Pons (tissue), 1 donor: Measurements from ENCODE around the gene PHLDB1.
A peak's percentile ranks its signal among the peaks of the same experiment; 100 is the strongest.
"Not testable (repeated sequence)": the region's sequence is repeated elsewhere in the genome, so short reads cannot be mapped to it uniquely, and the experiment has no call there.

Source experiments
- DNase-seq: peaks from one replicate; pipeline ENCODE4 v3.0.0-alpha.2; 2016; ENCODE audit warnings: low spot score

PHLDB1 gene

DNA sequence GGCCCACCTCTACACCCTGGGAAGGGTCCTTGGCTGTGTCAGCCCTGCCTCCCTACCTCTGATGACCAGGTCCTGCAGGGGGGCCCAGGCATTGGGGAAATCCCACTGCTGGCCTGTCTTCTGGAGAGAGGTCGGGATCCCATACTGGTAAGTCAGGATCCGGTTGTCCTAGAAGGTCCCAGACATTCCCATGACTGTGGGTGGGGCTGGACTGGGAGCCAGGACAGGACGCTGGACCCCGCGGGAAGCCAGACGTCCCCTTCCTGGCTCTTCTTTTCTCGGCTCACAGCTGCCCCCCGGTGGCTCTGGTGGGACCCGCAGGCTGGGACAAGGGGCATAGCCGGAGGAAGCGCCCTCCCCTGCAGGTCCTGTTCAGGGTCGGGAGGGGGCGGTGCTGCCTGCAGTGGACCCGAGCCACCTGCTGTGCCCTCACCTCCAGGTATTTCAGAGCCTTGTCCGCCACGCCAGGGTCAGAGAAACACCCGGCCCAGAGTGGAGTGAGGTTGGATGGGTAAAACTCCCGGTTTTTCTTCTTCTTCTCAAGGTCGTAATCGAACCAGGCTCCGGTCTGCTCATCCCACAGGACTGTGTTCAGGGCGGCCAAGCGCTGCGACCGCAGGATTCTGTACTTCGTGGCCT is 52.0 kb downstream of the PHLDB1 start:
- peak; percentile 81 for DNase-seq

DNA sequence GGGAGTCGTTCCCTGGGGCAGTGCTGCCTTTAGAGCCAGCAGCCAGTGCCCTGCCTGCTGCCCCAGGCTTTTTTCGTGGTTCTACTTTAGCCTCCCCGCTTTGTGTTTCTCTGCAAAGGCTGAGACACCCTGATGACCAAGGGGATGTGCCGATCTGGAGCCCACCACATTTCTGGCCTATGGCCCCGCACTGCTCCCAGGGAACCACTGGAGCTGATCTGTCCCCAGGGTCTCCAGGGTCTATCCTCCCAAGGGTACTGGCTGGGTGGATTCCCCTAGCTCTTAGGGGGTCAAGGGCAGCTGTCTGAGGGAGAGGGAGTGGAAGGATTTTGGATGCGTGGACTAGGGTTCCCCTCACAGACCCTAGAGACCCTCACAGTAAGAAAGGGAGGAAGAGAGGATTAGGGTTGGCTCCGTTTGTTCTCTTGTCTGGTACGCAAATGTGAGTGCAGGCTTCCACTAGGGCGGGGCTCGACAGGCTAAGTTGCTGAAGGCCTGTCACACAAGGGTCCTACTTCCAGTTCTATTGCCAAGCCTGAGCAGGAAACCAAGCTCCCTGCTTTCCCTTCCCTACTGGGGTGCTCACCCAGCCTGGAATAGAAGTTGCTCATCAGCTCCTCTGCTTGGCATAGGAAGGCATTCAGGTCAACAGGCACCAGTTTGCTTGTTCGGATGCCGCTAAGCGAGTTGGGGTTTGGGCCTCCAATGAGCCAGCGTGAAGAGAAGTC is 52.7 kb downstream of the PHLDB1 start:
- DNase-seq = no peak

DNA sequence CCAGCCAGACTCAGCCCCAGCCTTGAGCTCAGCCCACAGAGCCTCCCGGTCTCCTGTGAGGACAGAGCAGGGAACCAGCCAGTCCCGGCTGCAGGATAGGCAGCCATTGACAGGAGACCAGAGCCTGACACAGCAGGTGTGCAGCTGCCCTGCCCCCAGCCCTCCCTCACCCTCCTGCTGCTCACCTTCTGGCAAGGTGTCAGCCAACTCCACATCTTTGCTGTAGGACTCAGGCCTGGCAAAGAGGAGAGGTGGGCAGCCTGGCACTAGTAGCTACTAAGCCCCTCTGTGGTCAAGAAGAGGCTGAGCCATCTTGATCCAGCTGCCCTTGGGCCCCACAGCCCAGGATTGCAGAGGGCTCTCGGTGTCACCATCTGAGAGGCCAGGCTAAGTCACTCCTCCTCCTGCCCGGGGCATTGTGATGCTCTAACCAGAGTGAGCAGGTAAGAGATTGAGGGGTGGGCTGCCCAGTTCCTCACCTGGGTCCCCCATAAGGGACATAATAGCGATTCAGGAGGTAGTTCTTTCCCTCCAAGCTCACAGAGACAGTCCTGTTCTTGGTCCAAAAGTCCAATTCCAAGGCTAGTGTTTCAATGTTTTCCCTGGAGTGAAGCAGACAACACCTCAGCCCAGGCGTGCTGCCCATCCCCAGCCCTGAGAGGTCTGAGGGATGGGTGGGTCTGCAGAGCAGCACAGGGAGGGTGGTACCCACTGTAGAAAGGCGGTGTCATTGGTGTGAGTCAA is 53.4 kb downstream of the PHLDB1 start:
- DNase-seq = no peak

DNA sequence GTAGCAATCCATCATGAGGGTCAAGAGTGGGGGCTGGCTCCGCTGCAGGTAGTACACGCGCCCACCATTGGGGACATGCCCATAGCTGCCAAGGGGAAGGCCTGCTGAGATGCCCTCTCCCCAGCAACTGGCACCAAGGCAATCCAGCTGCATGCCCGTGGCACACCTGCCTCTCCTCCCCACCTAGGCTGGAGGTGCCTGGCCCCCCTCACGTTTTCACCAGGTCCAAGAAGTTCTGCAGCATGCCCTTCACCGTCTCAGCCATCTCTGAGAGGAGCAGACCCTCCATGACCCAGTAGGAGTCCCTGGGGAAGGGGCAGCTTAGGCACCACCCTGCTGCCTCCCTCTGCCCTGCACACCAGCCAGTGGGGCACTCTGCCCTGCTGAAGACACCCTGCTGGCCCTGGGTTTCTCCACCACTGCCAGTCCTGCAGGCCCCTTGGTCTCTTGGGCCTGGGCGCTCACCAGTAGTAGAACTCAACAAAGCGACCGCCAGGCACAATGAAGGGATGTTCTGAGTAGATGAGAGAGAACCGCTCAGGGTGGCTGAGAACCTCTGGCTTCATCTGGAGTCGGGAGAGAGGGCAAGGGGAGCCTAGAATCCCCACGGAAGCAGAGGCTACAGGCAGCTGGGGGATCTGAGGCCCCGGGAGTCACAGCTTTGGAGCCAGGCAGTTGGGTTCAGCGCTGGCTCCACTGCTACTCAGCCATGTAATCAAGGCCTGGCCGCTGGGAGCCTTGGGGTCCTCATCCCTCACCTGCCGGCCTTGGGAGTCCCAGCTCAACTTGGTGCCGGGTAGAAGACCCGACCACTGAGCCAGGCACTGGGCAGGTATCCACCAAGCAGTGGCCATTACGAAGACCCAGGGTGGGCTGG is 54.2 kb downstream of the PHLDB1 start:
- DNase-seq = no peak

DNA sequence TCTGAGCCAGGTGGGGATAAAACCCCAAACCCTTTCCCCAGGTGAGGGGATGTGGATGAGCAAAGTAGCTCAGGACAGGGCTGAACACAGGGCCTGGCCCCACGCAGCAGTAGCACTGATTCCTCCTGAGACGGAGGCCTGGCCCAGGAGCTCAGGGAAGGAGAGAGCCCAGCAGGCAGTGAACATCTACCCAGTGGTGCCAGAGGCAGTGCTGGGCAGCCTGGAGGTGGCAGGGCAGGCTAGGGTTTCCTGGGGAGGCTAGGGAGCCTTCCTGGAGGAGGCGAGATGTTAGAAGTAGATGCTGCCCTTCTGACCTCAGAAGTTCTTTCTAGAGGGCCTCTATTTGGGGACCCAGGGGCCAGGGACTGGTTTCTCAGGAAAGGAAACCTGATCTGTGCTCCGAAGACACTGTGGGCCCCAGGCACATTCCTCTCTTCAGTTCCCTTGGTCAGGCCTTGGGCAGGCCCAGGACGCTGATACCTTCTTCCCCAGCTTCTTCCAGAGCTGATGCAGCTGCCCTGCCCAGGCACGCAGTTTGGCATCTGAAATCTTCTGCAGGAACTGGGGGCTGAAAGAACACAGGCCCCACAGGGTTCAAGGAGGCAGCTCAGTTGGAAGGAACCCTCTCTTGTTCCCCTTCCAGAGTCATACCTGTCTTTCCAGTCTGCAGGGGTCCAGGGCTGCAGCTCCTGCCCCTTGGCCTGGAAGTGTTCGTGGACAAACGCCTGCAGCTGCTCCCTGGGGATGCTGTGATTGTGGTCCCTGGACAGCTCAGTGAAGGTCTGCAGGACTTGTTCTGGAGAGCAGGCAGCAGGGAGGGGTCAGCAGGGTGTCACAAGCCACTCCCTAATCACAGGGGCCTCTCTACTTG is 55.2 kb downstream of the PHLDB1 start:
- DNase-seq = no peak

DNA sequence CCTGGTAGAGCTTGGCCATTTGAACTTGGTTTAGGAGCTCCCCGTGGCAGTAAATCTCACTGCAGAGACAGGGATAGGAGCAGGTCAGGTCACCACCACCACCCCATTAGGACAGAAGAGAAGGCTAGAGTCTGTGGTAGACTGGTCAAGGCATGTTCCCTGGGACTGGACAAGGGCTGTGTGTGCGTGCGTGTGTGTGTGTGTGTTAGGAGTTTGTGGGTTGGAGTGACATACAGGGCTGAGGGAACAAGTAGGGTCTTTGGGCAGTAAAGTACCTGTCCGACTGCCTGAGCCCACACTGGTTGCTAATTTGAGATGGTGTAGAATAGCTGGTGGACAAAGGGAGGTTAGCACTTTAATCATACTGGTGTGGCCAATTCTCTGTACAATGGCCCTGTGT is 56.0 kb downstream of the PHLDB1 start:
- no peak for DNase-seq

DNA sequence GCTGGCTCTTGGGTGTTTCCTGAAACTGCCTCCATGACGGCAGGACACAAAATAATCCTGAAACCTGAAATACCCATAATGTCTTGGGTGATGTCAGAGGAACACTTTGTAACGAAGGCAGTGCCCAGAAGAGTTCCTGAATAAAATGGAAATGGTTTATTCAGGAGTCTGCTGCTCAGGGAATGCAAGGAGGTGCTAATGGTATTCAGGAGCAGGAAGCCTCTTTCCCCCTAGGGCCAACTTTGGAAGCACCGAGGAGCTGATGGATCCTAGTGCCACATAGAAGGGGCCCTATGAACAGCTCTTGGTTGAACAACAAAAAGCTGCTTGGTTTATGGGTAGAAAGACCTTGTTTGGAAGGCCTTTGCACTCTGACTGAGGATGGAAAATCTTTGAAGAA is 56.5 kb downstream of the PHLDB1 start:
- no peak for DNase-seq

DNA sequence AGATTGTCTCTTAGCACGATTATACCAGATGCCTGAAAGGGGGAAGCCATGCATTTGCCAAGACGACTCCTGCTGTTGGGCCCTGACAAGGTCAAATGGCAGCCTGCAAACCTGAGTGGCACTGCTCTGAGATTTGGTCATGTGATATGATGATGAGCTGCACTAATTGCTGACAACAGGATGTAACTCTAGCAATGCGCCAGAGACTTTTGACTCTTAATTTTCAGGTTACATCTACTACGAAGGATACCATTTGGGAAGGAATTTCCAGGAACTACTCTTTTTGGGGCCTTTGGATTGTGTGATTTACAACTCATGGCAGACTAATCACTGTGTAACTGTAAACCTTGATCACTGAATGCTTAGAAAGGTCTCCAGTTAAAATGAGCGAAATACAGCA is 59.0 kb downstream of the PHLDB1 start:
- no peak for DNase-seq

DNA sequence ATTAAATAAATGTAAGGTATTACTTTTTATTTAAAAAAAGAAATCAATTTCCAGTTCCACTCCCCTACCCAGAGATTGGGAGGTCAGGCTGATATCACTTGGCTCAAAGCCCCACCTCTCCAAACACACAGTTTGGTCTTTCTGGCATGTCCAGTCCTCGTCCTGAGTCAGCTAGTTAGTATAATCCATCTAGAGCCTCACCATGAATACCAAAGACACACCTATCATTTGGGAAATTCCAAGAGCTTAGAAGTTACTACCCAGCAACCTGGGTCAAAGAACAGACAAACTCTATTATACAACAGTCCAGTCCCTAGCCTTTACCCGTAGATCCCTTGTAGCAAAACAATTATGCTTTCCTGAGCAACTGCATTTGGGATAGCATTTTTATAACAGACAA is 62.6 kb downstream of the PHLDB1 start:
- DNase-seq = no peak

DNA sequence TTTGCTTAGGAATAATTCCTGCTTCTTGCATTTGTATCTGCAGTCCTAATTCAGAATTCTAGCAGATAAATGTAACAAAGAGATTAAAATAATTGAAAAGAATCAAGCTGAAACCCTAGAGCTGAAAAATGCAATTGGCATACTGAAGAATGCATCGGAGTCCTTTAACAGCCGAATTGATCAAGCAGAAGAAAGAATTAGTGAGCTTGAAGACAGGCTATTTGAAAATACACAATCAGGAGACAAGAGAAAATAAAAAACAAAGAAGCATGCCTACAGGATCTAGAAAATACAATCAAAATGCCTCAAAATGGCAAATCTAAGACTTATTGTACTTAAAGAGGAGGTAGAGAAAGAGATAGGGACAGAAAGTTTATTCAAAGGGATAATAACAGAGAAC is 63.8 kb downstream of the PHLDB1 start:
- DNase-seq = no peak

DNA sequence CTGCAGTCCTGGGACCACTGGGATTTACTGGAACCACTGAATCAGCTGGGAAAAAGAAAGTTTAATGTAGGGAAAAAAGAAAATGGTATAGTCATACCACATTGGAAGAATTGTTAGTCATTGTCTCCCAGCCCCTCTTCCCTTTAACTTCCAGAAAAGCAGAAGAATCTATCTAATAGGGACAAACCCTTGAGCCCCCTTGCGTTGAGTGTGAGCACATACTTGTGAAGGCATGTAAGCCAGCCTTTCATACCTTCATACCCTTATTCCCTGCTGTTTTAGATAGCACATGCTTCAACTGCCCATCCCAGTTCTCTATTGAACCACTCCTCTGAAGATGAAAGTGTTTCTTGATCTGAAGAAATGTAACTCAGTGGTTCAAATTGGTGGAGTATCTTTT is 65.4 kb downstream of the PHLDB1 start:
- DNase-seq = no peak

DNA sequence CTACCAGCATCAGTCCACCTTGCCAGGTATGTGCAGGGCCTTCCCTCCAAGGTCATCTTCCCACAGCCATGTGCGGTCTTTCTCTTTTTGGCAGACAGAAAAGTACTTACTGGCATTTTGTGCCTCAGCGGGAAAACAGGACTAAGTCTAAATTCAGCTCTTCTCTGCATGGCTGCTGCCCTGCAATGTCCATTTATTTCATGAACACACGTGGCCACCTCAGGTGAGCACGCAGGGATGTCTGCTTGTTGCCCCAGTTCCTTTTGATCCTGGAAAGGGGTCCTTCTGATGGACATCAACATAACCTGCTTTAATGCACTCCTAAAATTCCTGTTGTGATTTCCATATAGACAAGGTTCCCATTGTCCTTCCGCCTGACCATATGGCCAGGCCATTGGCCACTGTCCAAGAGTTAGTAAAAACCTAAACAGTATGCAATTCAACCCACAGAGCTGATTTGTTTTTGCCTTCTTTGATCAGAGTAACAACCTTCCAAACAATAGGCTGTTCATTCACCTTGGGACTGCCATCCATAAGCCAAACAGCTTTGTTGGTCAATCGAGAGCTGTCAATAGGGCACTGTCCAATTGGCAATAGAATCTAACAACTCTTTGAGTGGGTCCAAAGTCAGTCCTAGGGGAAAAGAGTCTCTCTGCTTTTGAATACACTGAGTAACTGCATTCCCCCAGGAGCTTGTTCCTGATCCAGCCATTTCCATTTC is 66.1 kb downstream of the PHLDB1 start:
- peak; percentile 82 for DNase-seq

DNA sequence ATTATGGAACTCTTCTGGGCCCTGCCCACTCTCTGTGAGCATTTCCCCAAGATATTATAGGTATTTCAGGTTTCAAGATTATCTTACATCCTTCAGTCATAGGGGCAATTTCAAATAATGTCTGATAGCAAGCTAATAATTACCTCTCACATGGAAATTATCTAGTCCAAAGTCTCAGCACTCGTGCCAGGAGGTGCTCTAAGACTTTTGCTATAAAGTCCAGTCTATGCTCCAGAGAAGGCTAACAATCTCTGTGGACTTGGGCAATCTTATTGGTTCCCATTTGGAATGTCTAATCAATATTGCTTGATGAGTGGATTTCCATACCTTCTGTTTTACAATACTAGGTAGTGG is 66.6 kb downstream of the PHLDB1 start:
- no peak for DNase-seq

DNA sequence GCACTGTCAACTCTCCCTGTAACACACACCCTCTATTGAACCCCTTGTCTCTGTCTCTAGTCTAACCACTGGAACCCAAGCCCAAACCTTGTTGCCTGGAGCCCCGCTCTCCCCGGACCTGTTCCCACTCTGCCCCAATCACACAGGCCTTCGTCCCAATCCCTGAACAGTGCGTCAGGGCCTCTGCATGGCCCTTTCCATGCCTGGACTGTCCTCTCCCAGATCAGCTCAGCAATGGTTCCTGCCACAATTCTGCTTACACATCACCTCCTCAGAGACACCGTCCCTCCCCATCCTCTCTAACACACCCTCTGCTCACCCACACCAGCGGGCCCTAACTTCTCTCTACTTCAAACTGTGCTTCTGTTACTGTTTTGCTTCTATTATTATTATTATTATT is 70.6 kb downstream of the PHLDB1 start:
- no peak for DNase-seq

DNA sequence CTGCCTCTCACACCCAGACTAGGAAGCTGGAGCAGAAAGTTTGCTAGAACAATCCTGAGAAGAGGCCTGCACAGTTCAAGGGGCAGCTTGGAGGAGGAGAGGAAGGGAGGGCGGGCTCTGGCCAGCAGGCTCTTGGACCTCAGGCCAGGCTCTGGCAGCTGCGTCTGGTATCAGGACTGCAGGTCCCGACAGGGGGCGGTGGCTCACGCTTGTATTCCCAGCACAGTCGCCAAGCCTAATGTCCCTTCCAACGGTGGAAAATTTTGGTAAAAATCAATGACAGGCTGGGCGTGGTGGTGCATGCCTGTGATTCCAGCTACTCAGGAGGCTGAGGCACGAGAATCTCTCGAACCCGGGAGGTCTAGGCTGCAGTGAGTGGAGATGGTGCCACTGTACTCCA is 71.5 kb downstream of the PHLDB1 start:
- DNase-seq = not testable (repeated sequence)

DNA sequence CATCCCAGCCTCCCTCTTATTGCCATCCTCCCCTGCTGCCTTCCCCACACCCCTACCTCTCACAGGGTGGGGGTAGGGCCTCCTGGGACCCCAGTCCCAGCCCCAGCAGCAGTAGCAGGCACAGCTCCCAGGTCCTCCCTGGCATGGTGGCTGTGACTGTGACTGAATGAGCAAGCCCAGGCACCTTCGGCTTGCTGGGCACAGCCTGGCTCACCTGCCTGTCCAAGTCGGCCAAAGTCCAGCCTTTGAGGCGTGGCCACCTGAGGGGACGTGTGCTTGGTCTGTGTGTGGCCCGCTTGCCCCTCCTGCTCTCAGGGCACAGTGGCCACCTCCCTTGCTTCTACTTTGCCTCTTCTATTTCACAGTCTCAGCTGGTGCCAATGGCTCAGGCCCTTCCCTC is 72.1 kb downstream of the PHLDB1 start, which contains the start of gene TREH:
Gene TREH, minus strand, starts transcription at position 168 of the 400 bp plus-strand sequence. Its CDS starts 23 bp downstream, at position 145.
- no peak for DNase-seq

DNA sequence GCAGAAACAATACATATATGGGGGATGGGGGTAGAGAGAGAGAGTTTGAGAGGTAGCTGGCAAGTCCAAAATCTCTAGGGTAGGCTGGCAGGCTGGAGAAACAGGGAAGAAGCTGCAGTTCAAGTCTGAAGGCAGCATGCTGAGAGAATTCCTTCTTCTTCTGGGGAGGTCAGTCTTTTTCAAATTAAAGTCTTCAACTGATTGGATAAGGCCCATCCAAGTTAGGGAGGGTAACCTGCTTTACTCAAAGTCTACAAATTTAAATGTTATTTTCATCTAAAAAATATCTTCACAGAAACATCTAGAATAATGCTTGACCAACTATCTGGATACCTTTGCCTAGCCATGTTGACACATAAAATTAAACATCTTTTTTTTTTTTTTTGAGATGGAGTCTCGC is 75.0 kb downstream of the PHLDB1 start:
- DNase-seq = no peak

DNA sequence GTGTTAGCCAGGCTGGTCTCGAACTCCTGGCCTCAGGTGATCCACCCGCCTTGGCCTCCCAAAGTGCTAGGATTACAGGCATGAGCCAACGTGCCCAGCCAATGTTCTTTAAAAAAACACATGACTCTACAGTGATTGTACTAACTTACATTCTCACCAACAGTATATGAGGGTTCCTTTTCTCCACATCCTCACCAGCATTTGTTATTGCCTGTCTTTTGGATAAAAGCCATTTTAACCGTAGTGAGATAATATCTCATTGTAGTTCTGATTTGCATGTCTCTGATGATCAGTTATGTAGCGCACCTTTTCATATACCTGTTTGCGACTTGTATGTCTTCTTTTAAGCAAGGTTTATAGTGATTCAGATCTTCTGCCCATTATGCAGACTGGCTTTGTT is 75.5 kb downstream of the PHLDB1 start:
- not testable (repeated sequence) for DNase-seq

DNA sequence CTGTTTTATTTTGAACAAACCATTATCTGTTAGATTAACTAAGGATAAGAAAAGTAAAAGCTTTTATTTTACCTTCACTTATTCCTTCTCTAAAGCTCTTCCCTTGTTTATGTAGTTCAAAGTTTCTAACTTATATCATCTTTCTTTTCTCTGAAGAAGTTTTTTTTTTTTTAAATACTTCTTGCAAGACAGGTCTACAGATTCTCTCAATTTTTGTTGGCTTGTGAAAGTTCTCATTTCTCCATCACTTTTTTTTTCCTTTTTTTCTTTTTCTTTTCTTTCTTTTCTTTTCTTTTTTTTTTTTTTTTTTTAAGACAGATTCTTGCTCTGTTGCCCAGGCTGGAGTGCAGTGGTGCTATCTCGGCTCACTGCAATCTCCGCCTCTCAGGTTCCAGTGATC is 76.8 kb downstream of the PHLDB1 start:
- DNase-seq = no peak

DNA sequence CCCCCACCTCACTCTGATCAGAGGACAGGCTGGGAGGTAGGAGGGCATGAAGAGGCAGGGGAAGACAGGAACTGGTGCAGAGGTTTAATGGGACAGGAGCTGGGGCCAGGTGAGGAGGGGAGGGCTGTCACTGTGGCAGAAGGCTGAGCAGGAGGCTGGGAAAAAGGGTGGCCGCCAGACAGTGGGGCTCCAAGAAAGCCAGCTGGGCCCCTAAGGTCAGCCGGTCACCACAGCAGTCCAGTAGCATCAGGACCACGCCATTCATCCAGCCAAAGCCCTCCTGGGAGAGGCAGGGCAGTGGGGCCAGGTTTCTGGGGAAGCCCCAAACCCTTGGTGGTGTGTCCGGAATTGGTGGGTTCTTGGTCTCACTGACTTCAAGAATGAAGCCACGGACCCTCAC is 80.5 kb downstream of the PHLDB1 start:
- no peak for DNase-seq

DNA sequence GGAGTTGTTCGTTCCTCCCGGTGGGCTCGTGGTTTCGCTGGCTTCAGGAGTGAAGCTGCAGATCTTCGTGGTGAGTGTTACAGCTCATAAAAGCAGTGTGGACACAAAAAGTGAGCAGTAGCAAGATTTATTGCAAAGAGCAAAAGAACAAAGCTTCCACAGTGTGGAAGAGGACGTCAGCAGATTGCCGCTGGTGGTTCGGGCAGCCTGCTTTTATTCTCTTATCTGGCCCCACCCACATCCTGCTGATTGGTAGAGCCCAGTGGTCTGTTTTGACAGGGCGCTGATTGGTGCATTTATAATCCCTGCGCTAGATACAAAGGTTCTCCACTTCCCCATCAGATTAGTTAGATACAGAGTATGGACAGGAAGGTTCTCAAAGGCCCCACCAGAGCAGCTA is 80.9 kb downstream of the PHLDB1 start:
- not testable (repeated sequence) for DNase-seq
